H9 (cell line): ENCODE results near the gene RANGRF. TPM values are rescaled to one million over a fixed set of nuclear protein-coding genes. Genes with fewer than 3 reads are reported as not detected.

Experiments used
- DNase-seq: peaks from one replicate; pipeline ENCODE4 v3.0.0-alpha.2; 2017
- H2AFZ ChIP-seq: one replicate; pipeline ENCODE4 v1.6.1; 2013; ENCODE audit warnings: mild to moderate bottlenecking, low read length, control low read depth, moderate library complexity
- H2AK5ac ChIP-seq: 2 replicates; pipeline ENCODE4 v1.6.1; 2013; ENCODE audit warnings: low read length, control low read depth, mixed read lengths; ENCODE audit not compliant: insufficient read length
- H2BK120ac ChIP-seq: one replicate; pipeline ENCODE4 v1.6.1; 2013; ENCODE audit warnings: low read depth, mild to moderate bottlenecking, low read length, control low read depth, inconsistent platforms; ENCODE audit not compliant: poor library complexity, severe bottlenecking
- H2BK12ac ChIP-seq: 2 replicates; pipeline ENCODE4 v1.6.1; 2013; ENCODE audit warnings: low read length, control low read depth, mixed read lengths, low read depth; ENCODE audit not compliant: insufficient read length
- H2BK15ac ChIP-seq: 2 replicates; pipeline ENCODE4 v1.6.1; 2013; ENCODE audit warnings: low read depth, low read length, control low read depth
- H2BK20ac ChIP-seq: one replicate; pipeline ENCODE4 v1.6.1; 2013; ENCODE audit warnings: low read depth, mild to moderate bottlenecking, low read length, control low read depth, inconsistent platforms; ENCODE audit not compliant: poor library complexity, severe bottlenecking
- H2BK5ac ChIP-seq: 2 replicates; pipeline ENCODE4 v1.6.1; 2013; ENCODE audit warnings: low read length, control low read depth, mixed read lengths; ENCODE audit not compliant: insufficient read length
- H3K14ac ChIP-seq: 2 replicates; pipeline ENCODE4 v1.6.1; 2013; ENCODE audit warnings: low read length, control low read depth; ENCODE audit not compliant: insufficient read depth
- H3K18ac ChIP-seq: 2 replicates; pipeline ENCODE4 v1.6.1; 2013; ENCODE audit warnings: low read depth, mild to moderate bottlenecking, mixed read lengths, low read length, control low read depth; ENCODE audit not compliant: insufficient read length
- H3K23ac ChIP-seq: 2 replicates; pipeline ENCODE4 v1.6.1; 2013; ENCODE audit warnings: low read length, control low read depth, mixed read lengths, low read depth; ENCODE audit not compliant: insufficient read length
- H3K23me2 ChIP-seq: 2 replicates; pipeline ENCODE4 v1.6.1; 2013; ENCODE audit warnings: low read depth, mild to moderate bottlenecking, mixed read lengths, low read length, control low read depth; ENCODE audit not compliant: insufficient read length, poor library complexity, severe bottlenecking
- H3K27ac ChIP-seq: 2 replicates; pipeline ENCODE4 v1.5.1; 2013; ENCODE audit warnings: low read length, control low read depth, mixed read lengths, low read depth; ENCODE audit not compliant: insufficient read length
- H3K27me3 ChIP-seq: 2 replicates; pipeline ENCODE4 v1.6.1; 2013; ENCODE audit warnings: low read length, control low read depth, inconsistent platforms; ENCODE audit not compliant: insufficient read depth
- H3K4ac ChIP-seq: 2 replicates; pipeline ENCODE4 v1.6.1; 2013; ENCODE audit warnings: low read depth, mild to moderate bottlenecking, control low read depth, inconsistent platforms, low read length, moderate library complexity
- H3K4me1 ChIP-seq: 2 replicates; pipeline ENCODE4 v1.6.1; 2013; ENCODE audit warnings: low read length, control low read depth, inconsistent platforms; ENCODE audit not compliant: insufficient read depth
- H3K4me2 ChIP-seq: 2 replicates; pipeline ENCODE4 v1.6.1; 2013; ENCODE audit warnings: low read length, control low read depth, mixed read lengths; ENCODE audit not compliant: insufficient read length, insufficient read depth
- H3K56ac ChIP-seq: 2 replicates; pipeline ENCODE4 v1.6.1; 2013; ENCODE audit warnings: low read depth, mild to moderate bottlenecking, mixed read lengths, low read length, control low read depth; ENCODE audit not compliant: insufficient read length
- H3K79me1 ChIP-seq: 2 replicates; pipeline ENCODE4 v1.6.1; 2013; ENCODE audit warnings: low read depth, mild to moderate bottlenecking, moderate library complexity, low read length, control low read depth, inconsistent platforms; ENCODE audit not compliant: insufficient read depth, poor library complexity, severe bottlenecking
- H3K79me2 ChIP-seq: 2 replicates; pipeline ENCODE4 v1.6.1; 2013; ENCODE audit warnings: low read length, control low read depth, inconsistent platforms; ENCODE audit not compliant: insufficient read depth
- H3K9ac ChIP-seq: 2 replicates; pipeline ENCODE4 v1.6.1; 2013; ENCODE audit warnings: low read length, control low read depth, mixed read lengths; ENCODE audit not compliant: insufficient read length; ENCODE audit errors: extremely low read depth
- H3K9me3 ChIP-seq: one replicate; pipeline ENCODE4 v1.6.1; 2013; ENCODE audit warnings: low read depth, low read length, inconsistent platforms; ENCODE audit not compliant: control insufficient read depth
- H3T11ph ChIP-seq: one replicate; pipeline ENCODE4 v1.6.1; 2013; ENCODE audit warnings: mild to moderate bottlenecking, low read length, control low read depth, inconsistent platforms
- H4K20me1 ChIP-seq: one replicate; pipeline ENCODE4 v1.6.1; 2013; ENCODE audit not compliant: control insufficient read depth, insufficient read length, insufficient read depth
- H4K5ac ChIP-seq: 2 replicates; pipeline ENCODE4 v1.6.1; 2013; ENCODE audit warnings: low read depth, mild to moderate bottlenecking, mixed read lengths, low read length, control low read depth; ENCODE audit not compliant: insufficient read length
- H4K8ac ChIP-seq: replicated peaks from 2 replicates; pipeline ENCODE4 v1.6.1; 2013; ENCODE audit warnings: low read length, control low read depth, mixed read lengths, low read depth; ENCODE audit not compliant: insufficient read length
- H4K91ac ChIP-seq: 2 replicates; pipeline ENCODE4 v1.6.1; 2013; ENCODE audit warnings: low read depth, mild to moderate bottlenecking, moderate library complexity, mixed read lengths, low read length, control low read depth; ENCODE audit not compliant: insufficient read length
- H3K27ac Mint-ChIP-seq, 3 experiments: 2 replicates in 2 of 3; 3 replicates in 1 of 3; pipeline ENCODE4 v1.8.0; 2020 to 2021; ENCODE audit warnings: mixed read lengths in 3 of 3, mild to moderate bottlenecking in 1 of 3, moderate library complexity in 1 of 3
- H3K27me3 Mint-ChIP-seq: 2 replicates; pipeline ENCODE4 v1.8.0; 2021; ENCODE audit warnings: low read depth, mild to moderate bottlenecking, moderate library complexity, mixed read lengths
- H3K36me3 Mint-ChIP-seq, 3 experiments: 2 replicates in 2 of 3; 3 replicates in 1 of 3; pipeline ENCODE4 v1.8.0; 2020 to 2021; ENCODE audit warnings: low read depth in 3 of 3, mixed read lengths in 3 of 3; ENCODE audit not compliant: insufficient read depth in 1 of 3
- H3K4me1 Mint-ChIP-seq, 2 experiments: 2 replicates each; pipeline ENCODE4 v1.8.0; 2020; ENCODE audit warnings: mixed read lengths in 2 of 2
- H3K4me3 Mint-ChIP-seq, 2 experiments: 2 replicates in 1 of 2; 3 replicates in 1 of 2; pipeline ENCODE4 v1.8.0; 2020 to 2021; ENCODE audit warnings: mild to moderate bottlenecking in 2 of 2, mixed read lengths in 2 of 2, moderate library complexity in 1 of 2
- H3K9me3 Mint-ChIP-seq, 2 experiments: 2 replicates in 1 of 2; 3 replicates in 1 of 2; pipeline ENCODE4 v1.8.0; 2020; ENCODE audit warnings: mild to moderate bottlenecking in 2 of 2, mixed read lengths in 2 of 2, moderate library complexity in 1 of 2
- WGBS: extraction: QIAGEN DNeasy Blood & Tissue Kit; methylation state at CpG from one replicate; pipeline ENCODE4 v1.1.7; 2013; ENCODE audit warnings: missing lambda C conversion rate, low lambda C conversion rate, mixed read lengths; ENCODE audit not compliant: insufficient read length; ENCODE audit errors: extremely low coverage; 5-methylcytosine and 5-hydroxymethylcytosine counted together
- total RNA-seq: library from RNA; stranded (reverse); gene quantifications from 2 replicates; pipeline ENCODE4 v1.2.1, GENCODE V29; 2021
- TF ChIP-seq, protein P1 (sequence below): fragments of 200-600 bp; sonication (generic); conservative IDR thresholded peaks from 3 replicates; pipeline ENCODE4 v1.8.0; 2021; ENCODE audit warnings: antibody characterized with exemption, mild to moderate bottlenecking

The RANGRF gene
- total RNA-seq, 1 experiment from 2014 or later = 36.9 TPM

DNA sequence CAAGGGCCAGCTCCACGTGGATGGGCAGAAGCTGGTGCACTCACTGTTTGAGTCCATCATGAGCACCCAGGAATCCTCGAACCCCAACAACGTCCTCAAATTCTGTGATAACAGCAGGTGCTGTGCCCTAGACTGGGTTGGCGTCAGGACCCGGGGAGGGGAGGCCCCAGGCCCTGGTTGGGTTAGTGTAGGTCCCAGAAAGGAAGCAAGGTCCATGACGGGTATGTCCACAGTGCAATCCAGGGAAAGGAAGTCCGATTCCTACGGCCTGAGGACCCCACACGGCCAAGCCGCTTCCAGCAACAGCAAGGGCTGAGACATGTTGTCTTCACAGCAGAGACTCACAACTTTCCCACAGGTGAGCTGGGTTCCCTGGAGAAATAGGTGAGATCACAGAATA is 32.2 kb upstream of the RANGRF start:
- Histone ChIP-seq H3K56ac (no peak overlapping the region), H3K14ac (no peak overlapping the region), H3K27ac (no peak overlapping the region), H4K8ac (no peak overlapping the region), H4K5ac (no peak overlapping the region), H3K79me1 (peaks cover 5% of the 10 kb centered on the region), H2BK120ac (no peak overlapping the region), H3K79me2 (peaks cover 7% of the 10 kb centered on the region; the same call in 1 of the 2 replicates), H2BK15ac (no peak overlapping the region), H3K27me3 (no peaks in the 10 kb centered on the region), H2BK5ac (no peak overlapping the region), H3K4ac (no peak overlapping the region), H3K23ac (no peak overlapping the region), H2BK20ac (no peak overlapping the region), H3K9ac (no peak overlapping the region), H4K20me1 (no peaks in the 10 kb centered on the region), H3K9me3 (no peaks in the 10 kb centered on the region), H3K18ac (no peak overlapping the region), H2BK12ac (no peak overlapping the region), H3K4me2 (no peak overlapping the region), H2AK5ac (no peak overlapping the region), H3K4me1 (no peaks in the 10 kb centered on the region), H2AFZ (no peak overlapping the region), H4K91ac (no peak overlapping the region), H3K23me2 (no peaks in the 10 kb centered on the region), H3T11ph (no peak overlapping the region)
- Mint-ChIP-seq H3K4me1 (no peaks in the 10 kb centered on the region), H3K4me3 (peak overlapping the region in 1 of 2 experiments; percentile 12; a peak in 1 of 5 replicates), H3K36me3 (peaks cover 44 to 78% (median 67%) of the 10 kb centered on the region in 3 experiments), H3K27me3 (no peaks in the 10 kb centered on the region), H3K27ac (no peak overlapping the region), H3K9me3 (no peaks in the 10 kb centered on the region)
- no peak for DNase-seq
- TF ChIP-seq, protein P1, sequence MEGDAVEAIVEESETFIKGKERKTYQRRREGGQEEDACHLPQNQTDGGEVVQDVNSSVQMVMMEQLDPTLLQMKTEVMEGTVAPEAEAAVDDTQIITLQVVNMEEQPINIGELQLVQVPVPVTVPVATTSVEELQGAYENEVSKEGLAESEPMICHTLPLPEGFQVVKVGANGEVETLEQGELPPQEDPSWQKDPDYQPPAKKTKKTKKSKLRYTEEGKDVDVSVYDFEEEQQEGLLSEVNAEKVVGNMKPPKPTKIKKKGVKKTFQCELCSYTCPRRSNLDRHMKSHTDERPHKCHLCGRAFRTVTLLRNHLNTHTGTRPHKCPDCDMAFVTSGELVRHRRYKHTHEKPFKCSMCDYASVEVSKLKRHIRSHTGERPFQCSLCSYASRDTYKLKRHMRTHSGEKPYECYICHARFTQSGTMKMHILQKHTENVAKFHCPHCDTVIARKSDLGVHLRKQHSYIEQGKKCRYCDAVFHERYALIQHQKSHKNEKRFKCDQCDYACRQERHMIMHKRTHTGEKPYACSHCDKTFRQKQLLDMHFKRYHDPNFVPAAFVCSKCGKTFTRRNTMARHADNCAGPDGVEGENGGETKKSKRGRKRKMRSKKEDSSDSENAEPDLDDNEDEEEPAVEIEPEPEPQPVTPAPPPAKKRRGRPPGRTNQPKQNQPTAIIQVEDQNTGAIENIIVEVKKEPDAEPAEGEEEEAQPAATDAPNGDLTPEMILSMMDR = no peak
- WGBS = no CpG with 5 or more reads among the region's 10 CpGs
